Heart left ventricle (tissue), 16 donors: ENCODE results near the gene AIPL1. TPM values are rescaled to one million over a fixed set of nuclear protein-coding genes. Genes with fewer than 3 reads are reported as not detected.
A peak's percentile ranks its signal among the peaks of the same experiment; 100 is the strongest.

Experiments used
- ATAC-seq, 4 donors: fragments of 200-7000 bp; cut with Tn5 transposase; one replicate each; pipeline ENCODE4 v1.9.1; 2020 to 2022; ENCODE audit warnings: moderate library complexity in 4 of 4, mild to moderate bottlenecking in 3 of 4, moderate number of reproducible peaks in 1 of 4
- DNase-seq, 5 donors: peaks; one replicate each; pipeline ENCODE4 v3.0.0-alpha.2; 2020
- H3K27ac ChIP-seq, 12 donors: fragments of 200-600 bp; sonication (generic) in 4 of 12; one replicate each; pipeline versions ENCODE4 v1.5.0 to v1.8.0; 2016 to 2022; ENCODE audit warnings: mild to moderate bottlenecking in 2 of 12
- H3K27me3 ChIP-seq, 9 donors: fragments of 200-600 bp; sonication (generic) in 2 of 9; one replicate each; pipeline versions ENCODE4 v1.5.1 to v1.8.0; 2016 to 2022; ENCODE audit warnings: mild to moderate bottlenecking in 3 of 9
- H3K36me3 ChIP-seq, 9 donors: fragments of 200-600 bp; sonication (generic) in 2 of 9; one replicate each; pipeline versions ENCODE4 v1.5.0 to v1.8.0; 2018 to 2022; ENCODE audit warnings: mild to moderate bottlenecking in 2 of 9
- H3K4me1 ChIP-seq, 12 donors: fragments of 200-600 bp; sonication (generic) in 4 of 12; one replicate each; pipeline versions ENCODE4 v1.5.0 to v1.8.0; 2016 to 2022; ENCODE audit warnings: mild to moderate bottlenecking in 3 of 12
- H3K4me3 ChIP-seq, 12 donors: fragments of 200-600 bp; sonication (generic) in 4 of 12; one replicate each; pipeline versions ENCODE4 v1.5.0 to v1.8.0; 2017 to 2022; ENCODE audit warnings: mild to moderate bottlenecking in 9 of 12, moderate library complexity in 4 of 12
- H3K9me3 ChIP-seq, 12 donors: fragments of 200-600 bp; sonication (generic) in 4 of 12; one replicate each; pipeline versions ENCODE4 v1.5.0 to v1.8.0; 2016 to 2022; ENCODE audit warnings: mild to moderate bottlenecking in 1 of 12
- CTCF ChIP-seq, 12 donors: fragments of 200-600 bp; sonication (generic) in 4 of 12; IDR thresholded peaks; one replicate each; pipeline versions ENCODE4 v1.5.0 to v1.8.0; 2018 to 2022; ENCODE audit warnings: antibody characterized with exemption in 12 of 12, mild to moderate bottlenecking in 5 of 12
- POLR2A ChIP-seq, 2 donors: fragments of 450-650 bp; IDR thresholded peaks; one replicate each; pipeline ENCODE4 v1.6.1; 2017; ENCODE audit warnings: antibody characterized with exemption in 2 of 2, mild to moderate bottlenecking in 2 of 2, moderate library complexity in 2 of 2
- WGBS, 4 donors: extraction: QIAGEN DNeasy Blood & Tissue Kit in 2 of 4; methylation state at CpG; one replicate each; pipeline versions ENCODE4 v1.1.5 to v1.1.7; 2013 to 2018; 5-methylcytosine and 5-hydroxymethylcytosine counted together
- intact Hi-C, 10 donors: fragments of 100-400 bp; cut with DNase I; formaldehyde crosslinking; loops; one replicate each; pipeline versions ENCODE4 v1.11.1 to v1.14.2; 2022
- polyA plus RNA-seq, 2 donors: library from polyadenylated mRNA; stranded (reverse); fragments of 200-250 nt; gene quantifications; one replicate each; pipeline ENCODE4 v1.2.3, GENCODE V29; 2013
- total RNA-seq, 9 donors: library from RNA; depleted of rRNA in 2 of 9; stranded (reverse); fragments of >200 nt in 2 of 9; fragmentation: NEBNext Ultra II Directional in 3 of 9; extraction: Animal tissue kit (Norgen Biotek cat#: 25700) in 3 of 9; gene quantifications; one replicate each; pipeline versions ENCODE4 v1.1.0 to v1.2.4, GENCODE V29; 2016 to 2023
- donor health status: ischemic (EF 13 %, LVEDD 7.1; RV severe dilation, severe dysfunction).
- donor health status: healthy with polysubstance abuse.
- donor health status: DM: no; HTN: yes; CAD: no.
- donor health status: DM: no; HTN: no; CAD: no.
- donor health status: ischemic (EF 25% LVEDD 6.9; RV normal size, moderate dysfunction).
- donor health status: ischemic (EF 25% LVEDD 5.7; RV mildly dilated, moderate dysfunction).
- donor health status: healthy.
- donor health status: DM: yes; HTN: yes; CAD: no.
- donor health status: ischemic (EF 35%, LVEDD 5.7; RV mildly dilated, moderate dysfunction).
- donor health status: nonischemic (EF 11% LVEDD 7.7; RV severe dilation, severe dysfunction).
- donor health status: DM: yes; HTN: yes; CAD: no.
- donor health status: PGD.
- donor health status: ischemic (EF 29% LVEDD 5.4; RV normal size, mild dysfunction).
- donor health status: nonischemic (EF 23%, LVEDD 6.1; RV moderate dilation, normal function).

AIPL1 gene
- total and polyA plus RNA-seq, 11 donors = not detected

- H3K4me1 ChIP-seq = peaks cover 0 to 17% (median 4%) of the 10 kb centered on the region in 12 donors
- intact Hi-C loops = no loop called here
- WGBS, 4 donors = 0% methylated on average over 9 to 35 of the region's 35 CpGs
- peak in 3 of 5 donors; percentile 23 to 43 (median 33) for DNase-seq
- TF ChIP-seq POLR2A (IDR thresholded peaks at IDR 0.05) = no peak
- TF ChIP-seq CTCF (IDR thresholded peaks at IDR 0.05) = no peak
- H3K4me3 ChIP-seq = peak overlapping the region in 11 of 12 donors; percentile 8 to 41 (median 31)
- H3K9me3 ChIP-seq = no peaks in the 10 kb centered on the region
- H3K36me3 ChIP-seq = no peaks in the 10 kb centered on the region
- peaks cover 0 to 23% (median 9%) of the 10 kb centered on the region in 9 donors for H3K27me3 ChIP-seq
- peak in 2 of 4 donors; percentile 24 to 30 for ATAC-seq
- H3K27ac ChIP-seq = no peak overlapping the region
Measured at GRCh38 chr17:6455321-6455705, 20.4 kb upstream of the AIPL1 start.

GRCh38 chr17:6454495-6455320, 19.8 kb upstream of the AIPL1 start:
- ATAC-seq = no peak
- no peak overlapping the region for H3K27ac ChIP-seq
- no peak for TF ChIP-seq POLR2A (IDR thresholded peaks at IDR 0.05)
- no peak for TF ChIP-seq CTCF (IDR thresholded peaks at IDR 0.05)

GRCh38 chr17:6453279-6454024, 18.5 kb upstream of the AIPL1 start:
- H3K4me3 ChIP-seq = no peak overlapping the region
- H3K4me1 ChIP-seq = peaks cover 0 to 17% (median 4%) of the 10 kb centered on the region in 12 donors
- intact Hi-C loops = no loop called here
- ATAC-seq (no peak), DNase-seq (peak in 3 of 5 donors; percentile 13 to 20 (median 14))
- H3K27ac ChIP-seq = no peak overlapping the region
- 73 to 80% (median 75%) methylated on average over 14 of the region's 14 CpGs for WGBS, 4 donors
- peaks cover 0 to 17% (median 9%) of the 10 kb centered on the region in 9 donors for H3K27me3 ChIP-seq
- no peak for TF ChIP-seq CTCF (IDR thresholded peaks at IDR 0.05)
- TF ChIP-seq POLR2A (IDR thresholded peaks at IDR 0.05) = no peak
- H3K36me3 ChIP-seq = no peaks in the 10 kb centered on the region
- no peaks in the 10 kb centered on the region for H3K9me3 ChIP-seq

More at GRCh38 chr17:6454495-6455320, 19.8 kb upstream of the AIPL1 start:
- WGBS, 4 donors = 22 to 37% (median 29%) methylated on average over 7 to 35 of the region's 35 CpGs
- Histone ChIP-seq H3K36me3 (no peaks in the 10 kb centered on the region), H3K27me3 (peaks cover 0 to 23% (median 9%) of the 10 kb centered on the region in 9 donors), H3K4me1 (peaks cover 0 to 17% (median 4%) of the 10 kb centered on the region in 12 donors), H3K4me3 (peak overlapping the region in 11 of 12 donors; percentile 8 to 41 (median 31)), H3K9me3 (no peaks in the 10 kb centered on the region)
- intact Hi-C loops = no loop called here
- peak in 3 of 5 donors; percentile 9 to 46 (median 12) for DNase-seq
